Esophagus squamous epithelium (tissue), 5 donors: ENCODE results near the gene AR. TPM values are rescaled to one million over a fixed set of nuclear protein-coding genes. Genes with fewer than 3 reads are reported as not detected.

ENCODE experiments used
- DNase-seq: peaks from one replicate; lab custom pipeline; 2025; lab: John Stamatoyannopoulos, UW
- H3K27ac ChIP-seq, 4 donors: fragments of 200-600 bp; sonication (generic); one replicate each; pipeline ENCODE4 v1.5.1; 2016 to 2019; ENCODE audit warnings: mild to moderate bottlenecking in 1 of 4
- H3K27me3 ChIP-seq, 4 donors: fragments of 200-600 bp; sonication (generic); 1 replicate in 3 of 4; 2 replicates in 1 of 4; pipeline versions ENCODE4 v1.5.1 to v1.6.0; 2017 to 2021; ENCODE audit warnings: antibody characterized with exemption in 1 of 4
- H3K36me3 ChIP-seq, 3 donors: fragments of 200-600 bp; sonication (generic); one replicate each; pipeline ENCODE4 v1.5.1; 2016 to 2019
- H3K4me1 ChIP-seq, 3 donors: fragments of 200-600 bp; sonication (generic); one replicate each; pipeline ENCODE4 v1.5.1; 2017 to 2019
- H3K4me3 ChIP-seq, 4 donors: fragments of 200-600 bp; sonication (generic); 1 replicate in 3 of 4; 2 replicates in 1 of 4; pipeline ENCODE4 v1.5.1; 2016 to 2019; ENCODE audit warnings: mild to moderate bottlenecking in 2 of 4, moderate library complexity in 1 of 4
- H3K9me3 ChIP-seq, 3 donors: fragments of 200-600 bp; sonication (generic); one replicate each; pipeline ENCODE4 v1.5.1; 2016 to 2019
- CTCF ChIP-seq, 6 experiments: fragments of 450-650 bp in 4 of 6; fragments of 200-600 bp in 2 of 6; sonication (generic) in 2 of 6; IDR thresholded peaks; one replicate each; pipeline ENCODE4 v1.5.1; 2016 to 2019; ENCODE audit warnings: antibody characterized with exemption in 6 of 6, mild to moderate bottlenecking in 4 of 6, moderate library complexity in 4 of 6
- POLR2A ChIP-seq, 4 donors: fragments of 450-650 bp; IDR thresholded peaks; one replicate each; pipeline ENCODE4 v1.6.1; 2017; ENCODE audit warnings: antibody characterized with exemption in 4 of 4, mild to moderate bottlenecking in 4 of 4, moderate library complexity in 3 of 4
- WGBS, 2 donors: methylation state at CpG; one replicate each; pipeline ENCODE4 v1.1.5; 2018; 5-methylcytosine and 5-hydroxymethylcytosine counted together
- intact Hi-C: fragments of 100-400 bp; cut with DNase I; formaldehyde crosslinking; loops from one replicate; pipeline ENCODE4 v1.15.0; 2022
- total RNA-seq, 4 donors: library from RNA; depleted of rRNA; stranded (reverse); fragments of >200 nt; gene quantifications; one replicate each; pipeline ENCODE4 v1.1.0, GENCODE V29; 2016
- donor health status: DM: yes; HTN: yes; CAD: no.

AR gene
- total RNA-seq, 4 donors from 2014 or later = 0.53 to 4.6 (median 1.9) TPM

- DNase-seq = no peak
- Histone ChIP-seq H3K4me3 (no peak overlapping the region), H3K36me3 (no peaks in the 10 kb centered on the region), H3K4me1 (no peaks in the 10 kb centered on the region), H3K9me3 (no peaks in the 10 kb centered on the region), H3K27me3 (no peaks in the 10 kb centered on the region), H3K27ac (no peak overlapping the region)
- TF ChIP-seq POLR2A (IDR thresholded peaks at IDR 0.05) (no peak), CTCF (IDR thresholded peaks at IDR 0.05) (no peak)
- intact Hi-C loops = no loop called here
- WGBS, 2 donors = 31% methylated on average over 2 of the region's 2 CpGs; no CpG with 5 or more reads in 1 of the 2 donors
Observed at GRCh38 chrX:67750694-67751093, 206.9 kb downstream of the AR start.

- H3K4me3 ChIP-seq = no peak overlapping the region
- no peaks in the 10 kb centered on the region for H3K4me1 ChIP-seq
- no peak for DNase-seq
- H3K27me3 ChIP-seq = no peaks in the 10 kb centered on the region
- H3K36me3 ChIP-seq = no peaks in the 10 kb centered on the region
- no peak overlapping the region for H3K27ac ChIP-seq
- whole genome bisulfite sequencing, 2 donors = 86 to 100% methylated on average over 1 of the region's 1 CpG
- H3K9me3 ChIP-seq = no peaks in the 10 kb centered on the region
- intact Hi-C loops = no loop called here
- TF ChIP-seq POLR2A (IDR thresholded peaks at IDR 0.05) = no peak
- no peak for TF ChIP-seq CTCF (IDR thresholded peaks at IDR 0.05)
Observed at GRCh38 chrX:67759018-67759417, 215.2 kb downstream of the AR start.

- Histone ChIP-seq H3K27me3 (no peaks in the 10 kb centered on the region), H3K4me1 (peaks cover 0 to 6% (median 0%) of the 10 kb centered on the region in 3 donors), H3K4me3 (no peak overlapping the region), H3K27ac (no peak overlapping the region), H3K36me3 (no peaks in the 10 kb centered on the region), H3K9me3 (no peaks in the 10 kb centered on the region)
- intact Hi-C loops = no loop called here
- TF ChIP-seq POLR2A (IDR thresholded peaks at IDR 0.05) = no peak
- no peak for TF ChIP-seq CTCF (IDR thresholded peaks at IDR 0.05)
- no peak for DNase-seq
Observed at GRCh38 chrX:67777148-67777547, 233.3 kb downstream of the AR start.

- Histone ChIP-seq H3K9me3 (no peaks in the 10 kb centered on the region), H3K27ac (no peak overlapping the region), H3K4me3 (no peak overlapping the region), H3K36me3 (no peaks in the 10 kb centered on the region), H3K27me3 (no peaks in the 10 kb centered on the region), H3K4me1 (peaks cover 0 to 6% (median 0%) of the 10 kb centered on the region in 3 donors)
- intact Hi-C loops = no loop called here
- no peak for TF ChIP-seq POLR2A (IDR thresholded peaks at IDR 0.05)
- 43 to 54% methylated on average over 1 to 3 of the region's 3 CpGs for WGBS, 2 donors
- no peak for DNase-seq
Observed at GRCh38 chrX:67779099-67779498, 235.3 kb downstream of the AR start.
